ENCODE results near the gene MEIG1. TPM values are rescaled to one million over a fixed set of nuclear protein-coding genes. Genes with fewer than 3 reads are reported as not detected.

MEIG1 gene
- total RNA-seq, 1 experiment from 2014 or later: 1.7 TPM

GRCh38 chr10:14917827-14918226 is 41.4 kb upstream of the MEIG1 start:
- Mint-ChIP-seq H3K27ac (ENCODE audit: low read depth, unreplicated experiment) (no peak overlapping the region), H3K36me3 (ENCODE audit: insufficient read depth, unreplicated experiment) (peaks cover 92% of the 10 kb centered on the region), H3K4me1 (ENCODE audit: insufficient read depth, unreplicated experiment) (no peaks in the 10 kb centered on the region), H3K4me3 (ENCODE audit: unreplicated experiment) (no peak overlapping the region), H3K27me3 (ENCODE audit: insufficient read depth, unreplicated experiment) (no peaks in the 10 kb centered on the region), H3K9me3 (ENCODE audit: unreplicated experiment) (no peaks in the 10 kb centered on the region)
- no TSS peak for BruUV-seq (replicated peaks)
- no peak for TF ChIP-seq CTCF (IDR thresholded peaks at IDR 0.05; ENCODE audit: unreplicated experiment)
- POLR2A ChIA-PET: no interaction called here
- no peak for DNase-seq (ENCODE audit: unreplicated experiment)
- CTCF ChIA-PET: interaction anchor here (0.6 kb wide), 2 partner anchors 70 to 93 kb away, joined by 3 read pairs; no protein-coding TSS in a partner anchor
- intact Hi-C loops (cut with micrococcal nuclease): no loop called here

- POLR2A ChIA-PET: no interaction called here
- H3K27me3 Mint-ChIP-seq (ENCODE audit: insufficient read depth, unreplicated experiment): no peaks in the 10 kb centered on the region
- TF ChIP-seq CTCF (IDR thresholded peaks at IDR 0.05; ENCODE audit: unreplicated experiment): no peak
- H3K4me1 Mint-ChIP-seq (ENCODE audit: insufficient read depth, unreplicated experiment): no peaks in the 10 kb centered on the region
- intact Hi-C loops (cut with micrococcal nuclease): no loop called here
- no TSS peak for BruUV-seq (replicated peaks)
- H3K27ac Mint-ChIP-seq (ENCODE audit: low read depth, unreplicated experiment): no peak overlapping the region
- no peak overlapping the region for H3K4me3 Mint-ChIP-seq (ENCODE audit: unreplicated experiment)
- peaks cover 81% of the 10 kb centered on the region for H3K36me3 Mint-ChIP-seq (ENCODE audit: insufficient read depth, unreplicated experiment)
- H3K9me3 Mint-ChIP-seq (ENCODE audit: unreplicated experiment): no peaks in the 10 kb centered on the region
- no peak for DNase-seq (ENCODE audit: unreplicated experiment)
- CTCF ChIA-PET: no interaction called here
Observed at GRCh38 chr10:14918964-14919363, 40.2 kb upstream of the MEIG1 start.

GRCh38 chr10:14924013-14924412 is 35.2 kb upstream of the MEIG1 start:
- BruUV-seq (replicated peaks): no TSS peak
- no peak overlapping the region for H3K4me3 Mint-ChIP-seq (ENCODE audit: unreplicated experiment)
- no peaks in the 10 kb centered on the region for H3K27me3 Mint-ChIP-seq (ENCODE audit: insufficient read depth, unreplicated experiment)
- no peaks in the 10 kb centered on the region for H3K9me3 Mint-ChIP-seq (ENCODE audit: unreplicated experiment)
- CTCF ChIA-PET: interaction anchor here (0.5 kb wide), 1 partner anchor 62 kb away, joined by 3 read pairs; no protein-coding TSS in a partner anchor
- no peak overlapping the region for H3K27ac Mint-ChIP-seq (ENCODE audit: low read depth, unreplicated experiment)
- POLR2A ChIA-PET: interaction anchor here (0.6 kb wide), 1 partner anchor 35 kb away, joined by 3 read pairs; the partner anchor contains the start of gene MEIG1
- DNase-seq (ENCODE audit: unreplicated experiment): no peak
- no peak for TF ChIP-seq CTCF (IDR thresholded peaks at IDR 0.05; ENCODE audit: unreplicated experiment)
- intact Hi-C loops (cut with micrococcal nuclease): no loop called here
- H3K4me1 Mint-ChIP-seq (ENCODE audit: insufficient read depth, unreplicated experiment): no peaks in the 10 kb centered on the region
- H3K36me3 Mint-ChIP-seq (ENCODE audit: insufficient read depth, unreplicated experiment): peaks cover 70% of the 10 kb centered on the region

- Mint-ChIP-seq H3K27ac (ENCODE audit: low read depth, unreplicated experiment) (no peak overlapping the region), H3K9me3 (ENCODE audit: unreplicated experiment) (no peaks in the 10 kb centered on the region), H3K27me3 (ENCODE audit: insufficient read depth, unreplicated experiment) (no peaks in the 10 kb centered on the region), H3K36me3 (ENCODE audit: insufficient read depth, unreplicated experiment) (peaks cover 70% of the 10 kb centered on the region), H3K4me3 (ENCODE audit: unreplicated experiment) (no peak overlapping the region), H3K4me1 (ENCODE audit: insufficient read depth, unreplicated experiment) (no peaks in the 10 kb centered on the region)
- intact Hi-C loops (cut with micrococcal nuclease): no loop called here
- BruUV-seq (replicated peaks): no TSS peak
- CTCF ChIA-PET: no interaction called here
- no peak for TF ChIP-seq CTCF (IDR thresholded peaks at IDR 0.05; ENCODE audit: unreplicated experiment)
- DNase-seq (ENCODE audit: unreplicated experiment): no peak
- POLR2A ChIA-PET: no interaction called here
Observed at GRCh38 chr10:14925268-14925667, 33.9 kb upstream of the MEIG1 start.

Measured in MCF 10A (cell line).